ENCODE measurements around the gene KRTCAP2. TPM values are rescaled to one million over a fixed set of nuclear protein-coding genes. Genes with fewer than 3 reads are reported as not detected.

The KRTCAP2 gene
- total and polyA plus RNA-seq, 4 donors, result 49.8 to 224 (median 99.8) TPM

GRCh38 chr1:155160128-155160527, 13.0 kb downstream of the KRTCAP2 start:
- DNase-seq (ENCODE audit: low spot score), result no peak
- no peak overlapping the region for H3K27ac ChIP-seq (ENCODE audit: low read depth in 1 of 2, low read length in 2 of 2)
- TF ChIP-seq RAD21 (IDR thresholded peaks at IDR 0.05), result no peak
- TF ChIP-seq REST (IDR thresholded peaks at IDR 0.05), result no peak
- TF ChIP-seq ATF3 (IDR thresholded peaks at IDR 0.05), result no peak
- TF ChIP-seq HNF4G (IDR thresholded peaks at IDR 0.05), result no peak
- no peak for TF ChIP-seq EGR1 (IDR thresholded peaks at IDR 0.05; ENCODE audit: low read depth in 2 of 2)
- TF ChIP-seq TAF1 (conservative IDR thresholded peaks at IDR 0.05), result no peak
- TF ChIP-seq FOXA2 (IDR thresholded peaks at IDR 0.05), result no peak
- no peak for TF ChIP-seq GABPA (IDR thresholded peaks at IDR 0.05 in 1 of 2, conservative IDR thresholded peaks at IDR 0.05 in 1 of 2)
- no peak for TF ChIP-seq ZBTB33 (IDR thresholded peaks at IDR 0.05)
- TF ChIP-seq MAX (IDR thresholded peaks at IDR 0.05), result no peak
- TF ChIP-seq CTCF (IDR thresholded peaks at IDR 0.05; ENCODE audit: low read depth, low read length, missing input control), result no peak
- no peak for TF ChIP-seq RXRA (IDR thresholded peaks at IDR 0.05)
- no peak for TF ChIP-seq FOXA1 (IDR thresholded peaks at IDR 0.05)
- TF ChIP-seq JUND (IDR thresholded peaks at IDR 0.05), result no peak
- no peak for TF ChIP-seq HNF4A (conservative IDR thresholded peaks at IDR 0.05)
- no peak for TF ChIP-seq SP1 (IDR thresholded peaks at IDR 0.05)
- no peak for TF ChIP-seq YY1 (IDR thresholded peaks at IDR 0.05)
- no peak for TF ChIP-seq NR2F2 (IDR thresholded peaks at IDR 0.05)

More at GRCh38 chr1:155160128-155160527, 13.0 kb downstream of the KRTCAP2 start:
- H3K9me3 ChIP-seq (ENCODE audit: control insufficient read depth in 4 of 4, low read length in 3 of 4), result no peaks in the 10 kb centered on the region
- H3K4me3 ChIP-seq (ENCODE audit: low read depth in 1 of 3, low read length in 3 of 3), result no peak overlapping the region
- no peaks in the 10 kb centered on the region for H3K36me3 ChIP-seq (ENCODE audit: control insufficient read depth in 4 of 4, insufficient read depth in 3 of 4, low read depth in 1 of 4, low read length in 3 of 4)
- 82% methylated on average over 8 of the region's 8 CpGs for WGBS
- no peak overlapping the region for H3K9ac ChIP-seq (ENCODE audit: low read depth in 1 of 2, low read length in 2 of 2)
- no peaks in the 10 kb centered on the region for H3K4me1 ChIP-seq (ENCODE audit: control insufficient read depth in 4 of 4, insufficient read depth in 4 of 4, low read length in 3 of 4)
- no peaks in the 10 kb centered on the region for H3K27me3 ChIP-seq (ENCODE audit: control insufficient read depth in 4 of 4, insufficient read depth in 4 of 4, low read length in 3 of 4)
